ENCODE results near the gene MYO1H.

The MYO1H gene

DNA sequence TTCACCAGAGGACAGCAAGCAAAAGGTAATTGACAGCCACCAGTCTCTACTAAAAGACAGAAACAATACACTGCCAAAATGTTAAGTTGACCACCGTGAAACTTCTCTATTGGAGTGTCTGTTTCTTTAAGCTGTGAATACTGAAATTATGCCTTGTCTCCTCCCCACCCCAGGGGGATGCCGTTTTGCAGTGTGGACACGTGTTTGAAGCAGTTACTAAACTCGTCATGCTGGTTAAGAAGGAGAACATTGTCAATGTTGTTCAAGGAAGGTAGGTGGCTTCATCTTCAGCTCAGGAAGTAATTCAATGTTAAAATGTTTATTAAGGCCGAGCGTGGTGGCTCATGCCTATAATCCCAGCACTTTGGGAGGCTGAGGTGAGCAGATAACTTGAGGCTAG is 96.6 kb downstream of the MYO1H start:
- H3K36me3 ChIP-seq (ENCODE audit: control insufficient read depth in 5 of 5, insufficient read depth in 5 of 5, low read length in 5 of 5), result peaks cover 5 to 57% (median 32%) of the 10 kb centered on the region in 5 donors
- peaks cover 8 to 66% (median 54%) of the 10 kb centered on the region in 5 donors for H3K4me1 ChIP-seq (ENCODE audit: control insufficient read depth in 5 of 5, insufficient read depth in 5 of 5, low read length in 5 of 5)
- H3K27ac ChIP-seq (ENCODE audit: low read depth, low read length), result peak overlapping the region; percentile 55
- H3K9ac ChIP-seq (ENCODE audit: low read length in 5 of 5), result peak overlapping the region in 2 of 5 donors; percentile 0 to 56
- H3K9me3 ChIP-seq (ENCODE audit: control insufficient read depth in 5 of 5, low read length in 5 of 5), result no peaks in the 10 kb centered on the region
- no peaks in the 10 kb centered on the region for H3K27me3 ChIP-seq (ENCODE audit: control insufficient read depth in 5 of 5, insufficient read depth in 4 of 5, low read length in 5 of 5)
- H3K4me3 ChIP-seq (ENCODE audit: low read depth in 1 of 5, low read length in 5 of 5), result no peak overlapping the region

DNA sequence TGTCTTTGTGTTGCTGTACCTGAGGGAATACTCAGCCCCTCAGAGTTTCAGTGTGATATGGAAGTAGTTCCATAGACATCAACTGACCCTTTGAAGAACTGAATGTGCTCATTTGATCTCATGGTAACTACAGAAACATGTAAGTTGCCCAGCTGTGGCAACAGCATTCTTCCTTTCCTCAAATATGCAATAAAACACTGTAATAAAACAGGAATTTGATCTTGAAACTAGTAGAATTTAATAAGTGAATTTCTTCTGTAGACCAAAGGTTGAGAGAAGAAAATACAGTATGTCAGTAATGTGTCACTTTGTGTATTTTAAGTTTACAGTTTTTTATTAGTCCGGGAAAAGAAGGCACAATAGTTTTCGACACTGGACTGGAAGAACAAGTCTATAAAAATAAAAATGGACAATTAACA is 97.5 kb downstream of the MYO1H start:
- Histone ChIP-seq H3K4me3 (ENCODE audit: low read depth in 1 of 5, low read length in 5 of 5) (no peak overlapping the region), H3K36me3 (ENCODE audit: control insufficient read depth in 5 of 5, insufficient read depth in 5 of 5, low read length in 5 of 5) (peaks cover 5 to 65% (median 39%) of the 10 kb centered on the region in 5 donors), H3K9ac (ENCODE audit: low read length in 5 of 5) (no peak overlapping the region), H3K27ac (ENCODE audit: low read depth, low read length) (peak overlapping the region; percentile 55), H3K9me3 (ENCODE audit: control insufficient read depth in 5 of 5, low read length in 5 of 5) (no peaks in the 10 kb centered on the region), H3K27me3 (ENCODE audit: control insufficient read depth in 5 of 5, insufficient read depth in 4 of 5, low read length in 5 of 5) (no peaks in the 10 kb centered on the region), H3K4me1 (ENCODE audit: control insufficient read depth in 5 of 5, insufficient read depth in 5 of 5, low read length in 5 of 5) (peaks cover 8 to 61% (median 45%) of the 10 kb centered on the region in 5 donors)

DNA sequence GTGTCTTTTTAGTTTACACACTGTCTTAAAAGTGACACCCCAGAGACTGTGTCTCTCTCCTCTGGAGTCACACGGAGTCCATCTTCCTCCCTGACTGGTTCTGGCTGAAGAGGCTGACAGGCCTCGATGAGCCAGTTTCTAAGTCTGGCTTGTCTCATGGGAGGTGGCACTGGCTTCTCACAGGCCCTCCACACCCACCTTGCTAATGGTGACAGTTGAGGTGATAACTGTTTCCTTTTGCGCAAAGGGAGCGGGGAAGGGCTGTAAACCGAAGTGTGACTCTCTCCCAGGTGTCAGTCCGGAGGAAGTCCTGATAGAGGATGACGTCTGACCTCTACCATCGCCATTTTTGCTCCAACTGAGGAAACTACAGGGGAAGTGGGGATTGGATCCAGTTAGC is 99.2 kb downstream of the MYO1H start:
- no peak overlapping the region for H3K27ac ChIP-seq (ENCODE audit: low read depth, low read length)
- peak overlapping the region in 1 of 5 donors; percentile 21 for H3K9ac ChIP-seq (ENCODE audit: low read length in 5 of 5)
- H3K36me3 ChIP-seq (ENCODE audit: control insufficient read depth in 5 of 5, insufficient read depth in 5 of 5, low read length in 5 of 5), result peaks cover 5 to 77% (median 56%) of the 10 kb centered on the region in 5 donors
- H3K4me1 ChIP-seq (ENCODE audit: control insufficient read depth in 5 of 5, insufficient read depth in 5 of 5, low read length in 5 of 5), result peaks cover 8 to 47% (median 28%) of the 10 kb centered on the region in 5 donors
- no peak overlapping the region for H3K4me3 ChIP-seq (ENCODE audit: low read depth in 1 of 5, low read length in 5 of 5)
- no peaks in the 10 kb centered on the region for H3K27me3 ChIP-seq (ENCODE audit: control insufficient read depth in 5 of 5, insufficient read depth in 4 of 5, low read length in 5 of 5)
- H3K9me3 ChIP-seq (ENCODE audit: control insufficient read depth in 5 of 5, low read length in 5 of 5), result no peaks in the 10 kb centered on the region

DNA sequence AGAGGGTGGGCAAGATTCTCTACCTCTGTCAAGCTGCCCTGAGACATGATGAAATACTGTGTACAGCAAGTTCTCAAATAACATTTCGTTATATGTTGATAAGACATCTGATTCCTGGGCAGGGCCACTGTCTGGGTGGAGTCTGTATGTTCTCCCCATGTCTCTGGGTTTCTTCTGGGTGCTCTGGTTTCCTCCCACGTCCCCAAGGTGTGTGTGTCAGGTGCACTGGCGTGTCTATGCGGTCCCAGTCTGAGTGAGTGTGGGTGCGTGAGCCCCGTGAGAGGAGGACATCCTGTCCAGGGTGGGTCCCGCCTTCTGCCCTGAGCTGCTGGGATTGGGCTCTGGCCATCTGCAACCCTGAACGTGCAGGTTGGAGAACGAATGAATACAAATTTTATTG is 99.8 kb downstream of the MYO1H start:
- H3K36me3 ChIP-seq (ENCODE audit: control insufficient read depth in 5 of 5, insufficient read depth in 5 of 5, low read length in 5 of 5), result peaks cover 8 to 77% (median 59%) of the 10 kb centered on the region in 5 donors
- H3K4me3 ChIP-seq (ENCODE audit: low read depth in 1 of 5, low read length in 5 of 5), result no peak overlapping the region
- H3K9me3 ChIP-seq (ENCODE audit: control insufficient read depth in 5 of 5, low read length in 5 of 5), result no peaks in the 10 kb centered on the region
- H3K27ac ChIP-seq (ENCODE audit: low read depth, low read length), result no peak overlapping the region
- H3K9ac ChIP-seq (ENCODE audit: low read length in 5 of 5), result no peak overlapping the region
- peaks cover 9 to 51% (median 29%) of the 10 kb centered on the region in 5 donors for H3K4me1 ChIP-seq (ENCODE audit: control insufficient read depth in 5 of 5, insufficient read depth in 5 of 5, low read length in 5 of 5)
- no peaks in the 10 kb centered on the region for H3K27me3 ChIP-seq (ENCODE audit: control insufficient read depth in 5 of 5, insufficient read depth in 4 of 5, low read length in 5 of 5)

DNA sequence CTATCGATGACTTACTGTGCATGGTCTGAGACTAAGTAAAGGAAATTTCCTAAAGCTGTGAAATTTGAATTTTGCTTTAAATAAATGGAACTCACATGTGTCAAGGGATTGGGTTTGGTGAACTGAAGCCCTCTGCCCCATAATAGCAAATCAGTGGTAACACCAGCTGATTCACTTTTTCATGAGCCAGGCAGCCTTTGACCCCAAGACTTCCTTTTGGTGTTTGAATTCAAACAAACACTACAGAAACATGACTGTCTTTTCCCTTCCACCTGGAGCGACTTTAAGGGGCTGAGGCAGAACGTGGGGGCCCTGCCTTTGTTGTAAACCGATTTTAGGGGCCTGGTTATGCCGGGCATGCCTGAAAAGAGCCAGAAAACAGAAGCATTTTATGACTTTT is 100.6 kb downstream of the MYO1H start:
- peak overlapping the region; percentile 3 for H3K27ac ChIP-seq (ENCODE audit: low read depth, low read length)
- peaks cover 10 to 50% (median 30%) of the 10 kb centered on the region in 5 donors for H3K4me1 ChIP-seq (ENCODE audit: control insufficient read depth in 5 of 5, insufficient read depth in 5 of 5, low read length in 5 of 5)
- H3K36me3 ChIP-seq (ENCODE audit: control insufficient read depth in 5 of 5, insufficient read depth in 5 of 5, low read length in 5 of 5), result peaks cover 8 to 83% (median 67%) of the 10 kb centered on the region in 5 donors

DNA sequence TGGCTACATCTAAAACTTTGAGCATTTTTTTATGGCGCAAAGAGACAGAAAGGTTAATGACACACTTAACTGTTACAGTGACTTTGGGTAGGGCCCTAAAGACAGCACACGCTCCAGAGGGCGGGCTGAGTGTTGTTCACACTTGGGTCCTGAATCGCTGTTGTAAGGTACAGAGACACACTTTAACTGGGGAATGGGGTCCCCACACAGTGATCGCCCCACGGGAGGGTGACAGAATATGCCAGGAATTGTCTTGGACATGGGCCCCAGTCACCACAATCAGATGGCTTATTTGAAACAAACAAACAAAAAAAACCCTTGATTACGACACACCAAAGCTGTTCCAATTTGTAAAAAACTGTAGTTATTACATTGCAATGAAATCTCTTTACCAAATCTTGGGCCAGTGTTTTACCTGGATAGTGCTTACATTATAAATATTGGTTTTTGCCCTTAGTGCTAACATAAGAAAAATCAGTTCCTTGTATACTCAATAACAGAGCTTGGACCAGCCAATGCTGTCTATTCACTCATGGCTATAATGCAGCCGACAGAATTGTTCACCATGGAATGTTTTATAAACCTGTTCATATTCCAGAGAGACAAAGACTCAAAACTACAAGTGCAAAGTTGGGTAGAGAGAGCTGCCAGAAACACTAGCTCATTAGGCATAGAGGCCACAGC is 101.1 kb downstream of the MYO1H start:
- peak overlapping the region in 1 of 5 donors; percentile 8 for H3K9ac ChIP-seq (ENCODE audit: low read length in 5 of 5)
- H3K36me3 ChIP-seq (ENCODE audit: control insufficient read depth in 5 of 5, insufficient read depth in 5 of 5, low read length in 5 of 5), result peaks cover 9 to 89% (median 70%) of the 10 kb centered on the region in 5 donors
- H3K4me1 ChIP-seq (ENCODE audit: control insufficient read depth in 5 of 5, insufficient read depth in 5 of 5, low read length in 5 of 5), result peaks cover 8 to 44% (median 24%) of the 10 kb centered on the region in 5 donors
- no peaks in the 10 kb centered on the region for H3K27me3 ChIP-seq (ENCODE audit: control insufficient read depth in 5 of 5, insufficient read depth in 4 of 5, low read length in 5 of 5)
- H3K27ac ChIP-seq (ENCODE audit: low read depth, low read length), result peak overlapping the region; percentile 3
- H3K9me3 ChIP-seq (ENCODE audit: control insufficient read depth in 5 of 5, low read length in 5 of 5), result no peaks in the 10 kb centered on the region
- no peak overlapping the region for H3K4me3 ChIP-seq (ENCODE audit: low read depth in 1 of 5, low read length in 5 of 5)

More for the DNA sequence above, 100.6 kb downstream of the MYO1H start:
- Histone ChIP-seq H3K27me3 (ENCODE audit: control insufficient read depth in 5 of 5, insufficient read depth in 4 of 5, low read length in 5 of 5) (no peaks in the 10 kb centered on the region), H3K9ac (ENCODE audit: low read length in 5 of 5) (peak overlapping the region in 1 of 5 donors; percentile 8), H3K4me3 (ENCODE audit: low read depth in 1 of 5, low read length in 5 of 5) (no peak overlapping the region), H3K9me3 (ENCODE audit: control insufficient read depth in 5 of 5, low read length in 5 of 5) (no peaks in the 10 kb centered on the region)

DNA sequence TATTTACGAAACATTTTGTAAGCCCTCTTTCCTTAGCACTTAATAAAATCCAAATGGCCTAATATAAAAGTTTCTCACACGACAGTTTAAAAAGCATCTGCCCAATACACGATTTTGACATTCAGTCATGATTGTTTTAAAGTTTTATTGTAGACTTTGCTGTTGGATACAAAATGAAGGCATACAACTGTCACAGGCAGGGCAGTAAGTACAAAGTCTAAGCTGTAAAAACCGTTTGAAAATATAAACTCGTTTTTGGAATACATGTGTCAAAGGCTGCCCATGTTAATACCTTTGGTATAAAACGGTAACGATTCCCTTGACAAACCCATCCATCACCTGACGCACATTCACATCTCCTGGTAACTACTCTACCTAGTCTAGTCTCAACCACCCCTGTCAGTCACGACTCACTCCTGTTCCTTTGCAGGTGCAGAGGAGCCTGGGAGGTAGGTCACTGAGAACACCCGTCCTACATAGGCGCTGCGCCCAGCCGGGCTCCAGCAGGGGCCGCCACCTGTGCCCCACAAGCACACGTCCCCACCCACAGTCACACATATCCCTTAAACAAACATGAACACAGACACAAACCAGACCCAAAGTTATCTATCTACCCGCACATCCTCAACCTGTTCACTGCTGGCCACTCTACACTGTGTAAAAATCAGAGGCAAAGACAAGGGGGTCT is 102.3 kb downstream of the MYO1H start:
- peaks cover 16 to 90% (median 81%) of the 10 kb centered on the region in 5 donors for H3K36me3 ChIP-seq (ENCODE audit: control insufficient read depth in 5 of 5, insufficient read depth in 5 of 5, low read length in 5 of 5)
- no peaks in the 10 kb centered on the region for H3K27me3 ChIP-seq (ENCODE audit: control insufficient read depth in 5 of 5, insufficient read depth in 4 of 5, low read length in 5 of 5)
- no peak overlapping the region for H3K4me3 ChIP-seq (ENCODE audit: low read depth in 1 of 5, low read length in 5 of 5)
- no peak overlapping the region for H3K9ac ChIP-seq (ENCODE audit: low read length in 5 of 5)
- peaks cover 2 to 32% (median 13%) of the 10 kb centered on the region in 5 donors for H3K4me1 ChIP-seq (ENCODE audit: control insufficient read depth in 5 of 5, insufficient read depth in 5 of 5, low read length in 5 of 5)
- H3K27ac ChIP-seq (ENCODE audit: low read depth, low read length), result no peak overlapping the region
- no peaks in the 10 kb centered on the region for H3K9me3 ChIP-seq (ENCODE audit: control insufficient read depth in 5 of 5, low read length in 5 of 5)

DNA sequence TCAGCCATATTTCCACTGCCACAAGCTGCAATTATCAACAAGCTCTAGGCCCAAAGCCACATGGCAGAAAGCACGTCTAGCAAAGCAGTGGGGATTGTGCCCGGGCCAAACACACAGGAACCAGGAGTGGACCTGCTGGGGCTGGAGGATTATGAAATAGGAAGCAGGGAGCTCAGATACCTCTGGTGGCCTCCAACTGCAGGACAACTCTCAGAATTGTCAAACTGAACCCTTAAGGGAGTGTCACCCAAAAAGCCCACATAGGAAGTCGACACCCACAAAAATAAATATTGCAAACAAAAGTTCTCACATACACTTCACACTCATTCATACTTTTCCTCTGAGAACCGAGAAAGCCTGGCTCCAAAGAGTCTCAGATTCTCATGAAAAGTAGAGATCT is 103.3 kb downstream of the MYO1H start:
- no peak overlapping the region for H3K27ac ChIP-seq (ENCODE audit: low read depth, low read length)
- no peaks in the 10 kb centered on the region for H3K9me3 ChIP-seq (ENCODE audit: control insufficient read depth in 5 of 5, low read length in 5 of 5)
- H3K4me3 ChIP-seq (ENCODE audit: low read depth in 1 of 5, low read length in 5 of 5), result no peak overlapping the region
- no peaks in the 10 kb centered on the region for H3K27me3 ChIP-seq (ENCODE audit: control insufficient read depth in 5 of 5, insufficient read depth in 4 of 5, low read length in 5 of 5)
- H3K4me1 ChIP-seq (ENCODE audit: control insufficient read depth in 5 of 5, insufficient read depth in 5 of 5, low read length in 5 of 5), result peaks cover 2 to 26% (median 4%) of the 10 kb centered on the region in 5 donors
- H3K9ac ChIP-seq (ENCODE audit: low read length in 5 of 5), result no peak overlapping the region
- H3K36me3 ChIP-seq (ENCODE audit: control insufficient read depth in 5 of 5, insufficient read depth in 5 of 5, low read length in 5 of 5), result peaks cover 19 to 94% (median 89%) of the 10 kb centered on the region in 5 donors

DNA sequence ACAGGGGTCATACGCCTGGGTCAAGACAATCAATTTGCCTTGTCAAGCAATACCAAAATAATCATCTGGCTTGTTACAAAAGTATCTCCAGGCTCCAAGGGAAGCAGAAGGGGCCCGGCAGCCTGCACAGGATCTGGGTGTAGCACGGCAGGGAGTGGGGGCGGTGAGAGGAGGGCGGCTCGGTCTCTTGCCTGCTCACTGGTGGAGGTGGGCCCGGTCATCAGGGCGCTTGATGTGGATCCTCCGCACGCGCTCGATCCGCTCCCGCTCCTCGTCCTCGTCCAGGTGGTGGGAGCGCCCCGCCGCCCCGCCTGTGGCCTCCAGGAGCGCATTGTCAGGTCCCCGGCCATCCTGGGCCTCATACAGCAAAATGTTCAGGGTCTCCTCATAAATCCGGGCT is 103.7 kb downstream of the MYO1H start:
- H3K9me3 ChIP-seq (ENCODE audit: control insufficient read depth in 5 of 5, low read length in 5 of 5), result no peaks in the 10 kb centered on the region
- no peak overlapping the region for H3K27ac ChIP-seq (ENCODE audit: low read depth, low read length)
- H3K36me3 ChIP-seq (ENCODE audit: control insufficient read depth in 5 of 5, insufficient read depth in 5 of 5, low read length in 5 of 5), result peaks cover 21 to 95% (median 89%) of the 10 kb centered on the region in 5 donors
- H3K4me1 ChIP-seq (ENCODE audit: control insufficient read depth in 5 of 5, insufficient read depth in 5 of 5, low read length in 5 of 5), result peaks cover 2 to 26% (median 4%) of the 10 kb centered on the region in 5 donors
- H3K4me3 ChIP-seq (ENCODE audit: low read depth in 1 of 5, low read length in 5 of 5), result no peak overlapping the region
- H3K27me3 ChIP-seq (ENCODE audit: control insufficient read depth in 5 of 5, insufficient read depth in 4 of 5, low read length in 5 of 5), result no peaks in the 10 kb centered on the region
- no peak overlapping the region for H3K9ac ChIP-seq (ENCODE audit: low read length in 5 of 5)

DNA sequence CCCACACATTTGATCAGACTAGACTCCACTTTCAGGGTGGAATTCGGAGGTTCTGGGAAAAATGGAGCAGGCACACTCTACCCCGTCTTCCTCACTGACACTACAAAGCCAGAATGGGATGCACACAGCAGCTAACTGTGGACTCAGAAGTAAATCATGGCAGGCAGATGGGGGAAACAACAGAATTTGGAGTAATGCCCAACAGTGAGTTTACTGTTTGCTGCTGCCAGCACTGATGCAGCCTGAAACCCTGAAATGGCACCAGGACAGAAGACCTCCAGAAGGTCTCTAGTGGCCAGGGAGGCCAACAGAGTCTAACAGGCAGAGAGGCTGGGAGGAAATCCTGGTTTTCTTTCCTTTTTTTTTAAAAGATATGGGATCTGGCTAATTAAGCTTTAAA is 104.8 kb downstream of the MYO1H start:
- no peak overlapping the region for H3K27ac ChIP-seq (ENCODE audit: low read depth, low read length)

More for the DNA sequence above, 104.8 kb downstream of the MYO1H start:
- no peaks in the 10 kb centered on the region for H3K27me3 ChIP-seq (ENCODE audit: control insufficient read depth in 5 of 5, insufficient read depth in 4 of 5, low read length in 5 of 5)
- H3K9ac ChIP-seq (ENCODE audit: low read length in 5 of 5), result no peak overlapping the region
- H3K36me3 ChIP-seq (ENCODE audit: control insufficient read depth in 5 of 5, insufficient read depth in 5 of 5, low read length in 5 of 5), result peaks cover 28 to 96% (median 89%) of the 10 kb centered on the region in 5 donors
- H3K4me1 ChIP-seq (ENCODE audit: control insufficient read depth in 5 of 5, insufficient read depth in 5 of 5, low read length in 5 of 5), result peaks cover 2 to 26% (median 4%) of the 10 kb centered on the region in 5 donors
- H3K9me3 ChIP-seq (ENCODE audit: control insufficient read depth in 5 of 5, low read length in 5 of 5), result no peaks in the 10 kb centered on the region
- H3K4me3 ChIP-seq (ENCODE audit: low read depth in 1 of 5, low read length in 5 of 5), result no peak overlapping the region
